Nephron progenitor cell (in vitro differentiated cells): ENCODE measurements around the gene WDR55.
"Not testable (repeated sequence)": the region's sequence is repeated elsewhere in the genome, so short reads cannot be mapped to it uniquely, and the experiment has no call there.

ENCODE experiments used
- DNase-seq: peaks from one replicate; pipeline ENCODE4 v3.0.0; 2021
- H3K27ac Mint-ChIP-seq: 2 replicates; pipeline ENCODE4 v1.8.0; 2021; ENCODE audit warnings: mild to moderate bottlenecking, moderate library complexity, mixed read lengths
- H3K27me3 Mint-ChIP-seq: 2 replicates; pipeline ENCODE4 v1.8.0; 2021; ENCODE audit warnings: mild to moderate bottlenecking, low read depth, mixed read lengths; ENCODE audit not compliant: poor library complexity
- H3K36me3 Mint-ChIP-seq: 2 replicates; pipeline ENCODE4 v1.8.0; 2021; ENCODE audit warnings: low read depth, mixed read lengths
- H3K4me1 Mint-ChIP-seq: 2 replicates; pipeline ENCODE4 v1.8.0; 2021; ENCODE audit warnings: mixed read lengths
- H3K4me3 Mint-ChIP-seq: 2 replicates; pipeline ENCODE4 v1.8.0; 2021; ENCODE audit warnings: mild to moderate bottlenecking, moderate library complexity, mixed read lengths
- H3K9me3 Mint-ChIP-seq: 2 replicates; pipeline ENCODE4 v1.8.0; 2021; ENCODE audit warnings: mild to moderate bottlenecking, moderate library complexity, mixed read lengths
- TF ChIP-seq, protein P1 (sequence below): fragments of 200-600 bp; sonication (generic); IDR thresholded peaks from 2 replicates; pipeline ENCODE4 v1.5.0; 2021; ENCODE audit warnings: antibody characterized with exemption

The WDR55 gene

GRCh38 chr5:140713562-140714094 lies 48.9 kb downstream of the WDR55 start:
- no peak for DNase-seq
- no peak overlapping the region for H3K4me3 Mint-ChIP-seq
- H3K27ac Mint-ChIP-seq = no peak overlapping the region

DNA sequence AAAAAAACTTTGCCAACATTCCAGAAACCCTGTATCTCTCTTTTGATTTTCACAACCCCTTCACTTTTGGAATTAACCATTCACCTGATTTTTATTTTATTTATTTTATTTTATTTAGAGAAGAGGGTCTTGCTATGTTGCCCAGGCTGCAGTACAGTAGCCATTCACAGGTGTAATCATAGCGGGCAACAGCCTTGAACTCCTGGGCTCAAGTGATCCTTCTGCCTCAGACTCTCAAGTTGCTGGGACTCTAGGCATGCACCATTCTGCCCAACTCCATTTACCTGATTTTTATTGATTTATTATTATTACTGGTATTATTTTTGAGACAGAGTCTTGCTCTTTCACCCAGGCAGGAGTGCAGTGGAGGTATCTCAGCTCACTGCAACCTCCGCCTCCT lies 51.5 kb downstream of the WDR55 start:
- not testable (repeated sequence) for H3K4me1 Mint-ChIP-seq

More at GRCh38 chr5:140713562-140714094, 48.9 kb downstream of the WDR55 start:
- Mint-ChIP-seq H3K36me3 (no peaks in the 10 kb centered on the region), H3K9me3 (no peaks in the 10 kb centered on the region), H3K4me1 (peaks cover 17% of the 10 kb centered on the region), H3K27me3 (peaks cover 41% of the 10 kb centered on the region)
- TF ChIP-seq, protein P1, sequence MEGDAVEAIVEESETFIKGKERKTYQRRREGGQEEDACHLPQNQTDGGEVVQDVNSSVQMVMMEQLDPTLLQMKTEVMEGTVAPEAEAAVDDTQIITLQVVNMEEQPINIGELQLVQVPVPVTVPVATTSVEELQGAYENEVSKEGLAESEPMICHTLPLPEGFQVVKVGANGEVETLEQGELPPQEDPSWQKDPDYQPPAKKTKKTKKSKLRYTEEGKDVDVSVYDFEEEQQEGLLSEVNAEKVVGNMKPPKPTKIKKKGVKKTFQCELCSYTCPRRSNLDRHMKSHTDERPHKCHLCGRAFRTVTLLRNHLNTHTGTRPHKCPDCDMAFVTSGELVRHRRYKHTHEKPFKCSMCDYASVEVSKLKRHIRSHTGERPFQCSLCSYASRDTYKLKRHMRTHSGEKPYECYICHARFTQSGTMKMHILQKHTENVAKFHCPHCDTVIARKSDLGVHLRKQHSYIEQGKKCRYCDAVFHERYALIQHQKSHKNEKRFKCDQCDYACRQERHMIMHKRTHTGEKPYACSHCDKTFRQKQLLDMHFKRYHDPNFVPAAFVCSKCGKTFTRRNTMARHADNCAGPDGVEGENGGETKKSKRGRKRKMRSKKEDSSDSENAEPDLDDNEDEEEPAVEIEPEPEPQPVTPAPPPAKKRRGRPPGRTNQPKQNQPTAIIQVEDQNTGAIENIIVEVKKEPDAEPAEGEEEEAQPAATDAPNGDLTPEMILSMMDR = no peak

DNA sequence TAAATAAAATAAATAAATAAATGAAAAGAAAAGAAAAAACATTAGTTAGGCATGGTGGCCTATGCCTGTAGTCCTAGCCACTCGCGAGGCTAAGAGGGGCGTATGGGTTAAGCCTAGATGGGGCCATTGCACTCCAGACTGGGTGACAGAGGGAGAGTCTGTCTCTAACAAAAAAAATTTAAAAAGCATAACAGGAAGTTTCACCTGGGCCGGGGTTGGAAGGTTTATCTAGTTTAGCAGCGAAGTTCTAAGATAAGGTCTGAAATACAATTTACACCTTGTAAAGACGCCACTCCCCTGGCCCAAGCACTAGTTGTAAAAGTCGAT lies 53.5 kb downstream of the WDR55 start:
- TF ChIP-seq, protein P1 = no peak
- Mint-ChIP-seq H3K36me3 (no peaks in the 10 kb centered on the region), H3K4me3 (no peak overlapping the region), H3K27me3 (peaks cover 25% of the 10 kb centered on the region), H3K27ac (no peak overlapping the region), H3K9me3 (no peaks in the 10 kb centered on the region), H3K4me1 (no peaks in the 10 kb centered on the region)
- no peak for DNase-seq

More for the DNA sequence above, 51.5 kb downstream of the WDR55 start:
- not testable (repeated sequence) for H3K9me3 Mint-ChIP-seq, DNase-seq, H3K27ac Mint-ChIP-seq, H3K4me3 Mint-ChIP-seq, H3K36me3 Mint-ChIP-seq
- H3K27me3 Mint-ChIP-seq = peaks cover 34% of the 10 kb centered on the region

DNA sequence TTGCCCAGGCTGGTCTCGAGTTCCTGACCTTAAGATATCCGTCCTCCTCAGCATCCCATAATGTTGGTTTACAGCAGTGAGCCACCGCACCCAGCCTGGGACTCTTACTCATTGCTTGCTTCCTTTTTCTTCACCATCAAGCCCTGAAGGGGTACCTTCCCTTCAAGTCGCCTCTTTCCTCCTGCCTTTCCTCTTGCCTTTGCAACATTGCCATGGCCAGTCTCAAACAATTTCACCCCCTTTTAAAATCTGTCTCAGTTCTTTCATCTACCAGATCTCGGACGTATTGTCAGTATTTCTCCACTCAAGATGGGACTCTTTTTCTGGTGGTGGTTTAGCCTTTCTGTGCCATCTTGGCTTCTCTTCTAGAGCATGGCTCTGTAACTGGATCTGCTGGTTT lies 56.0 kb downstream of the WDR55 start:
- not testable (repeated sequence) for H3K27ac Mint-ChIP-seq, H3K36me3 Mint-ChIP-seq, H3K4me3 Mint-ChIP-seq, H3K4me1 Mint-ChIP-seq, DNase-seq, H3K9me3 Mint-ChIP-seq
- H3K27me3 Mint-ChIP-seq = peaks cover 29% of the 10 kb centered on the region

- H3K36me3 Mint-ChIP-seq, H3K9me3 Mint-ChIP-seq, H3K27ac Mint-ChIP-seq, H3K4me1 Mint-ChIP-seq, DNase-seq, H3K4me3 Mint-ChIP-seq: not testable (repeated sequence)
- peaks cover 35% of the 10 kb centered on the region for H3K27me3 Mint-ChIP-seq
Measured at GRCh38 chr5:140721395-140721794, 56.7 kb downstream of the WDR55 start.
